Fibroblast of skin of left biceps (primary cell): ENCODE measurements around the gene CCND2.
A peak's percentile ranks its signal among the peaks of the same experiment; 100 is the strongest.
"Not testable (repeated sequence)": the region's sequence is repeated elsewhere in the genome, so short reads cannot be mapped to it uniquely, and the experiment has no call there.

Experiments
- DNase-seq, 2 experiments: peaks; one replicate each; pipeline ENCODE4 v3.0.0-alpha.2; 2013; ENCODE audit warnings: low read depth in 2 of 2

The CCND2 gene

DNA sequence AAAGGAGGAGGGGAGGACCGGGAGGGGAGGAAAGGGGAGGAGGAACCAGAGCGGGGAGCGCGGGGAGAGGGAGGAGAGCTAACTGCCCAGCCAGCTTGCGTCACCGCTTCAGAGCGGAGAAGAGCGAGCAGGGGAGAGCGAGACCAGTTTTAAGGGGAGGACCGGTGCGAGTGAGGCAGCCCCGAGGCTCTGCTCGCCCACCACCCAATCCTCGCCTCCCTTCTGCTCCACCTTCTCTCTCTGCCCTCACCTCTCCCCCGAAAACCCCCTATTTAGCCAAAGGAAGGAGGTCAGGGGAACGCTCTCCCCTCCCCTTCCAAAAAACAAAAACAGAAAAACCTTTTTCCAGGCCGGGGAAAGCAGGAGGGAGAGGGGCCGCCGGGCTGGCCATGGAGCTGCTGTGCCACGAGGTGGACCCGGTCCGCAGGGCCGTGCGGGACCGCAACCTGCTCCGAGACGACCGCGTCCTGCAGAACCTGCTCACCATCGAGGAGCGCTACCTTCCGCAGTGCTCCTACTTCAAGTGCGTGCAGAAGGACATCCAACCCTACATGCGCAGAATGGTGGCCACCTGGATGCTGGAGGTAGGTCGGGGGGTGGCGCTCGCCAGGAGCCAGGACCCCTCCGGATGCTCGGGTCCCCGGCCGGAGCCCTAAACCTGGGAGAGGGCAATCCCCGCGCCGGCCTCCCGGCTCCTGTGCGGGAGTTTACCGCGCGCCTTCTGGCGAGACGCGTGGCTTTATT is at the start of gene CCND2:
Gene CCND2 (plus strand): TSS at position 111 of the 744 bp plus-strand sequence. CDS start 279 bp downstream, at position 390.
- DNase-seq: peak; percentile 57 to 60

DNA sequence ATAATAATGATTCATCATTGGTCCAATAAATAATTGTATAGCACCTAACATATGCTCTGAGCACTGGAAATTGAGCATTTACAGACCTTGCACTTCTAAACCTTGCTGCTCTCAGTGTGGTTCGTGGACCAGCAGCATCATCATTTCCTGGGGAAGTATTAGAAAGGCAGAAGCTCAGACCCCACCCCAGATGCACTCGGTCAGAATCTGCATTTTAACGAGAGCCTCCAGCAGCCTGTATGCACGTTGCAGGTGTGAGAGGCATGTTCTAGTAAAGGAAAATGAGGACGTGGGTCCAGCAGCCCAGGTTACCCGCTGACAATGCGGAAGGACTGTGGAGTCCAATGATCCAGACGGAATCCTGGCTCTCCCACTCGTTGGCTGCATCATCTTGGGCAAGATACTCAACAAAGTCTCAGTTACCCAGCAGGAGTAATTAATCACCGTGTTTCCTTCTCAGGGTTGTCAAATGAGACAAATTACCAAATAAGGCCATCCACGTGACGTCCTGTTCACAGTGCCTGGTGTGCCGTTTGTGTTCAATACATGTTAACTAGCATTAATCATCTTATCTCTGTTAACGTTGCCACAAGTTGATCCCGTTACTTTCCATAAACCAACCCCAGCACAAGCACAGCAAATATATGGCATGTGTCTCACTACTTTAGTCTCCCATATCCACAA is 49.2 kb upstream of the CCND2 start:
- DNase-seq: no peak

DNA sequence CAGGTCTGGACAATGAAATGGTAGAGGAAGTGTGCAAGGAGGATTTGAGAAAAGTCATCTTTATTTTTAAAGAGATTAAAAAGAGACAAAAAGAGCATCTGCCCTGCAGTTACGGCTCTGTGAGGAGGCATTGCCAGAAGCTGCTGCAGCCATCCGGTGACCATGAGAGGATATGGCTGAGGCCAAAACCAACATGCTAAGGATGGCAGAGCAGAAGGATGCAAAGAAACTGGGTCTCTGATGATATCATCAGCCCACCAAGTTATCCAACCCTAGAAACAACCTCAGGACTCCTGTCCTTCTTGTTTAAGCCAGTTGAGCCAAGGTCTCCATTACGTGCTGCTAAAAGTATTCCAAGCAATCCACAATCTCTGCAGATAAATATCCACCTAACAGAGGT is 48.0 kb upstream of the CCND2 start:
- no peak for DNase-seq

DNA sequence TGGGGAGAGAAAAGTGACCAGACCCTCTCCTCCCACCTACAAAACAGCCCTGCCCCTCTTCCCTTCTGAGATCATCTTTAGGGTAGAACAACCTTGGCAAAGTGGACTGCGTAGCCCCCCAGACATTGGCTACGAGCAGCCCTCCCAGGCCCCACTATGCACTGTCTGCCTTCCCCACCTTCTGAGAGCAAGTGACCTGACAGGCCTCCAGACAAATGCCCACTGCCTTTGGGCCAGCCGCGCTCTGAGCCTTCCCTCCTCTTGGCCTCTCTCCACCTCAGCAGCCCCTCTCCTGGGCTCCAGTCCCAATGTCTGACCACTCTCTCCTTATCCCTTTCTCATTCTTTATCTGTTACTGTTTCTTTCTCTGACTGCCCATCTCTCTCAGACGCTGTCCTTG is 46.5 kb upstream of the CCND2 start:
- DNase-seq: no peak

DNA sequence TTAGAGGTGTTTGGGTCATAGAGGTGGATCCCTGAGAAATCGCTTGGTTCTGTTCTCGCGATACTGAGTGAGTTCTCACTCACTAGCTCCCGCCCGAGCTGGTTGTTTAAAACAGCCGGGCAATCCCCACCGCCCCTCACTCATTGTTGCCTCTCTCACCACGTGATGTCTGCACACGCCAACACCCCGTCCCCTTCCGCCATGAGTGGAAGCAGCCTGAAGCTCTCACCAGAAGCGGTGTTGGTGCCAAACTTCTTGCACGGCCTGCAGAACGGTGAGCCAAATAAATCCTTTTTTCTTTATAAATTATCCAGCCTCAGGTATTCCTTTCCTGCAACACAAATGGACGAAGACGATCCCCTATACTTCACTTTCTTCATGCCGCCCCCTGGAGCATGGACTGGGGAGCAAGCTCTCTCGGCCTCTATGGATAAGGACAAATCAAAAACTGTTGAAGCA is 45.4 kb upstream of the CCND2 start:
- no peak for DNase-seq

DNA sequence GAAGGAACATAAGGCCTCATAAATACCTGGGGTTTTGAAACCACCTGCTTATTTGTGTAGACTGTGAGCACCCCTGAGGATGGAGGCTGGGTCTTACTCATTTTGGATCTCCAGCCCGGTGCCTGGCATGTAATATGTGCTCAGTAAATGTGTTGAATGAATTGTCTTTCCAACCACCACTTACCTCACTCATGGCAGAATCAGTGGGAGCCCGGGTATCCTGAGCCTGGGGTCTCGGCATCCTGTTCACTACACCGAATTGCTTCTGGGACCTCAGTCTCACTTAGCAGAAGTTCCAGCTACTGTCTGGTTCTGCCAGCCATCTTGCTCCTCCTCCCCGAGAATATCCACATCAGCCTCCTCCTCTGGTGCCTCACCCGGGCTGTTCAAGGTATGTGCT is 43.0 kb upstream of the CCND2 start:
- no peak for DNase-seq

DNA sequence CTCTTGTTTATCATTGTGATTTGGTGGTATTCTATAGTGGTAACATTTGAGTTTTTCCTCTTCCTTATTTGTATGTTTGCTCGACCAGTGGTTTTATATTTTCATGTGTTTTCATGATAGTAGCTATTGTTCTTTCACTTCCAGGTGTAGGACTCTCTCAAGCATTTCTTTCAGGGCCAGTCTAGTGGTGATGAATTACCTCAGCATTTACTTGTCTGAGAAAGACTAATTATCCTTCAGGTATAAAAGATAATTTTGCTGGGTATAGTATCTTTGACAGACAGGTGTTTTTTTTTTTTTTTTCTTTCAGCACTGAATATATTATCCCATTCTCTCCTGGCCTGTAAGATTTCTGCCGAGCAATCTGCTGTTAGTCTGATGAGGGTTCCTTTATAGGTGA is 35.0 kb upstream of the CCND2 start:
- no peak for DNase-seq

DNA sequence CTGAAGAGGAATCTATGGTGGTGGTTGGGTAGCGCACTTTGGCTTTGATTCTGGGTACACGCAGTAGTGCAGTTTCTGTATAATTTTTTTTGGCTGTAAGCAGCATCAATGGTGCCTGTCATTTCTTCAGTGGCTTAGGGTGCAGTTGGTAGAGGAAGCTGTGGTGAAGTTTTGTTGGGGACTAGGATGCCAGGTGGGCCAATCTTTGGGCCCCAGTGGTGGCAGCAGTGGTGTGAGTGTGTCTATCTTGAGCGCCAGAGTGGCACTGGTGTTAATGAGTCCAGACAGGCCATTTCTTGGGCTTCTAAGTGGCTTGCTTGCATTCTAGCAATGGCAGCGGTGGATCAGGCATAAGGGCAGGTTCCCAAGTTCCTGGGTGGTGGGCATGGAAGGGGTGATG is 33.8 kb upstream of the CCND2 start:
- no peak for DNase-seq

DNA sequence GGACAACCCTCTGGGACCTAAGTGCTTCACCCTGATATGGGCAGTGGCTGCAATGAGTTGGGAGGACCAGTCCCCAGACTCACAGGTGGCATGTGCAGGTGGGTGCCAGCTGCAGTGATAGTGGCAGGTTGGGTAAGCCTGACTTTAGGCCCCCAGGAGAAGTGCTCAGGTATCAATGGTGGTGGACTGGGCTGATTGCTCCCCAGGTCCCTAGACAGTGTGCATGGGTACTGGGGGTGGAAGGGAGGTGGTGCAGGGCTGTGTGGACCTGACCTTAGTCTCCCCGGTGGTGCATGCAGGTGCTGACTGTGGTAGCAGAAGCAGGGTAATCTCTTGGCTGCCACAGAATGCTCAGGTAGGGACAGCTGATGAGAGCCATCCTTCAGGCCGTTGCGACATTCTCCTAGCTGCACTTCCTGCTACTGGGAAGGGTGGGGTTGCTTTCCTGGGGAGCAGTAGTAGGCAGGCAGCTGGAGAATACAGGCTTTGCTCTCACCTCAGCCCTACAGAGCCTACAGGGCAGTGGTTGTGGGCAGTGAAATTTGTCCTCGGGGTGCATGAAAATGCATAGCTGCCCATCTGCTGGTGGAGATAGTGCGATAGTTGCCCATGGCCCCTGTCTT is 33.3 kb upstream of the CCND2 start:
- no peak for DNase-seq

DNA sequence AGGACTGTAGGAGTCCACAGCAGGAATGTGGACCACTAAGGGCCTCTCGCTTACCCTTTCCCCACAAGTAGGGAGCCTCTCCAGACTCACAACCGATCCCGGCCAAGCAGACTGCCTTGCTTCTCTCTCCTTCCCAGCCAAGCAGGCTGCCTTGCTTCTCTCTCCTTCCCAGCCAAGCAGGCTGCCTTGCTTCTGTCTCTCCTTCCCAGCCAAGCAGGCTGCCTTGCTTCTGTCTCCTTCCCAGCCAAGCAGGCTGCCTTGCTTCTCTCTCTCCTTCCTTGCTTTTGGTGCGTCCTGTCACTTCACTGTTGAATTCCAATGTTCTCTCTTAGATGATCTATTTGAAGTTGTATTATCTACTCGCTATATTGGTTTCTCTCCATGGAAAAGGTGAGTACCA is 32.6 kb upstream of the CCND2 start:
- no peak for DNase-seq

DNA sequence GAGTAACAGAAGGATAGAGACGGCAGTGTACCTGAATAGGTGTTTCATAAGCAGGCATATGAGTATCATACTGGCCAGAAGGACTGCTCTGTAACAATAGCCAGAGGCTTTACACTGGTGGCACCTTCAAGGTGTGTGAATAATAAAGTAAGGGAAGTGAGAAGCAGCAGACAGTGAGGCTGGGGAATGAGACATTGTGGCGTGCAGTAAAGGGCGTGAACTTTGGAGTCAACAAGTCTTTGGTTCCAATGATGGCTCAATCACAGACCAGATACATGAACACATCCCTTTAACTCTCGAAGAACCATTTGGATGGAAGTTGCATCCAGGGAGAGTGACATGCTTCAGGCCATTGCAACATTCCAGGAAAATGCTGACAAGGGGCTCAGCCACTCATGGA is 32.0 kb upstream of the CCND2 start:
- DNase-seq: no peak

DNA sequence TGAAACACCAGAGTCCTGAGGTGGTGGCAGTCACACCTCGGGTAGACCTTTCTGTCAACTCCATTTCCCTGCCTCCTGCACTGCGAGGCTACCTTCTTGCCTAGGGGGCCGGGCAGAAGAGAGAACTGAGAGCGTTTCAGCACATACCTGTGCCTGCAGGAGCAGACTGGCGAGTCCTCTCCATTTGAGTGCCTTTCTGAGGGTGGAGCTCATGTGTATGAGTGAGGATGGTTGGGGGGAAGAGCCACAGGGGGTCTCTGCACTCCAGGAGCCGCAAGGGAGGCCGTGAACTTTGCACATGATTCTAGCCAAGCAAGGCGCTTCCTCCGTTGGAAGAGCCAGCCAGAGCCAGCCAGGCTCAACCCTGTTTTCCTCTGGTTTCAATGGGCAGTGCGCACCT is 31.0 kb upstream of the CCND2 start:
- no peak for DNase-seq

DNA sequence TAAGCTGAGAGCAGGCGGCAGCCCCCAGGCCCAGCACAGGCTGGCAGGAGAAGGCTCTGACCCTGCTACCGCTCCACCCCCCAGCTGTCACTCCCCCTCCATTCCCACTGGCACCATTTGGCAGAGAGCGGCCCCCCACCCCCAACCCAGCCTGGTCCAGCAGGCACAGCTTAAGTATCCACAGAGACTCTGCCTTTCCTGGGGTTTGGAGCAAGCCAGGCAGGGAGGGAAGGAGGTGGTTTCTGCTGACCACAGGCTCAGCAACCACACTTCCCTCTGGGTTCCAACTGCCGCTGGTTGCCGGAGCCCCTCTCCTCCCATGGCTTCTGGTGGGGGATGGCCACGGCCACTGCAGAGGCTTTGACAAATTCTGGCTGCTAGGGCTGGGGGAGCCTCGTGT is 30.5 kb upstream of the CCND2 start:
- no peak for DNase-seq

DNA sequence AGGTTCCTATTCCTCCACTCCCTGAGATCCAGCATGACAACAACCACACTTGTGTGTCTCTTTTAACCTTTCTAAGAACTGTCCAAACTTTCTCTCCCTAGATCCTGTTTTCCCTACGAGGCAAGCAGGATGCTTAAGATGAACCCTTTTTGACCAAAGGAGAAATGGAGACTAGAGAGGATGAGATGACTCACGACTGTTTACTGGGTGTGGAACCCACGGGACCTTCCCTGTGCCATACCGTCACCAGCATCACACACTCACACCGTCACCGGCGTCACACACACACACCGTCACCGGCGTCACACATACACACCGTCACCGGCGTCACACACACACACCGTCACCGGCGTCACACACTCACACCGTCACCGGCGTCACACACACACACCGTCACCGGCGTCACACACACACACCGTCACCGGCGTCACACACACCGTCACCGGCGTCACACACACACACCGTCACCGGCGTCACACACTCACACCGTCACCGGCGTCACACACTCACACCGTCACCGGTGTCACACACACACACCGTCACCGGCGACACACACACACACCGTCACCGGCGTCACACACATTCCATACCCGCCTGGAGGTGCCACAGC is 30.0 kb upstream of the CCND2 start:
- not testable (repeated sequence) for DNase-seq

DNA sequence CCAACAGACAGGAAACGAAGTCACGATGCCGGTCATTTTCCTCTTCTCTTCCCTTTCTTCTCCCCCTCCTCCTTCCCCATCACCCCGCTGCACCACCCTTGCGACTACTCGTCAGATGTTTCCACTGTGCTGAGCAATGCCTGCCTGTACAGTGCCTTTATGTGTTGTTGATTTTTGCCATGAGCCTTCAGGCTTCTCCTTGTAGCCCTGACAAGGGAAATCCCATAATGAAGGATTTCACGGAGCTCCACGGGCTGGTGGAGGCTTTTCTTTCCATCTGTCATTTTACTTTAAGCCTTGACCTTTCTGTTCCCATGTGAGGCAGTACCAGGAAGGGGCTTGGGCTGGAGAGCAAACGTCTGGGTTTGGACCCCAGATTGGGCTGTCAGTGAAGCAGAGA is 28.7 kb upstream of the CCND2 start:
- DNase-seq: no peak

DNA sequence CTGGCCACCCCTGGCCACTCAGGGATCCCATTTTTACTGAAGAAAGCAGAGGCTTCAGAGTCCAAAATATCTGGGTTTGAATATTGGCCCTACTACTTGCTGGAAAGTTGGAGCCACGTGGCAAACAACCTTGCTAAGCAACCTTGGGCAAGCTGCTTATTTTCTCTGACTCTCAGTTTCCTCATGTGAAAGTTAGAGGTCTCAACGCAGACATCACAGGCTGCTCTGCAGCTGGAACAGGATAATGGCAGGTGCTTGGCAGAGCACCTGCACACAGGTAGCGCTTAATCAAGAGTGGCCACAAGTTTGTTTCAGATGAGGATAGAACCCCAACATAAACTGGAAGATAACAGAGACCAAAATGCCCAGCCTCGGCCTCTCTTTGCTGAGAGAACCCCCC is 28.1 kb upstream of the CCND2 start:
- DNase-seq: no peak

DNA sequence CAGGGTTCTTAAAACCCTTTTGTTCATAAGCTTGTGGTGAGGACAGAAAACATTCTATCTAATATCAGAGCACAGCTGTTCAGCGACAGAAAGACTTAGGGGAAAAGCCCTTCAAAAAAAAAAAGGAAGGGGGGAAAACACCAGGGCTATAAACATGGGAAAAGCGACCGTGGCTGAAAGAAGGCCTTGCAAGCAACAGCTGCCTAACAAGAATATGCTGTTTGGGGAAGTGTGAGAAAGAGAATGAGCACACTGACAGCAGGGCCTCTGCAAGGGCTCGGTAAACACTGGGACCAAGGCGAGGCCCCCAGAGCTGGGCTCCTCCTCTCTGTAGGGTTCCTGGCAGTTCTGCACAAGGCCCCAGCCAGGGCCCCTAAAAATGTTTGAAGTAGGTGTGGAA is 27.4 kb upstream of the CCND2 start:
- DNase-seq: no peak

DNA sequence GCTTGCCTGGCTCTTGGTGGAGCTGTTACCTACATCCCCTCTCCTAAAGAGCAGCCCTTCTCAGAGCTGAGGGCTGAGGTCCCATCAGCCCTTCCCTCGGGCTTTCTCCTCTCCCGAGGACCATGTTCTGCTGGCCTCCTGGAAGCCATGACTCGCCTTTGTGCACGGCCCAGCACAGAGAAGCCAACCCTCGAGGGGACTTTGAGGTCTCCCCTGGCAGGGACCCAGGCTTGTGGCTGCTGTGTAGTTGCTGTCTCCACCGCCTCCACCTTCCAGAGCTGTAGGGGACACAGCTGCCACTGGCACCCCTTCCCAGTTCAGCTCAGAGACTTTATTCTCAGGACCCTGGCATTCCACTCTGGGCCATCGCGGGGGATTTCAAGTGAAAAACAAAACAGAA is 22.9 kb upstream of the CCND2 start:
- no peak for DNase-seq

DNA sequence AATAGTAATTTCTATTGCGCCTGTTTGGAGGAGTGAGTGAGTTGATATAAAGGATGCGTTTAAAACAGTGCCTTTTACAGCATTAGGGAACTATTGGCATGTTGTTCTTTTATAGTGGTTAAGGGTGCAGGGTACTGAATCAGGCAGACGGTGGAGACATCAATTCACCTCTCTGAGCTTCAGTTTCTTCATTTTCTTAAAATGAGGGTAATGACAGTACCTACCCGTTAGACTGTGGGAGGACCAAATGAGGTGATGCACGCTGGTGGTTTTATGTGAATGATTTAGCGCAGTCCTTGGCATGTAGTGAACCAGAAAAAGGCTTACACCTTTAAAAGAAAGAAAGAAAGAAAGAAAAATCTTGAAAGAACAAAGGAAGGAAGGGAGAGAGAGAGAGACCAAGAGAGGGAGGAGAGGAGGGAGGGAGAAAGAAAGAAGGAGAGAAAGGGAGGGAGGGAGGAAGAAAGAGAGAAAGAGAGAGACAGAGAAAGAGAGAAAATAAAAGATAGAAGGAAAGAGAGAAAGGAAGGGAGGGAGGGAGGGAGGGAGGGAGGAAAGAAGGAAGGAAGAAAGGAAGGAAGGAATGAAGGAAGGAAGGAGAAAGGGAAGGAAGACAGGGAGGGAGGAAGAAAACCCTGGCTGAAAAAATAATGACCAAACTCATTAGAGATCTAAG is 22.2 kb upstream of the CCND2 start:
- DNase-seq: no peak

DNA sequence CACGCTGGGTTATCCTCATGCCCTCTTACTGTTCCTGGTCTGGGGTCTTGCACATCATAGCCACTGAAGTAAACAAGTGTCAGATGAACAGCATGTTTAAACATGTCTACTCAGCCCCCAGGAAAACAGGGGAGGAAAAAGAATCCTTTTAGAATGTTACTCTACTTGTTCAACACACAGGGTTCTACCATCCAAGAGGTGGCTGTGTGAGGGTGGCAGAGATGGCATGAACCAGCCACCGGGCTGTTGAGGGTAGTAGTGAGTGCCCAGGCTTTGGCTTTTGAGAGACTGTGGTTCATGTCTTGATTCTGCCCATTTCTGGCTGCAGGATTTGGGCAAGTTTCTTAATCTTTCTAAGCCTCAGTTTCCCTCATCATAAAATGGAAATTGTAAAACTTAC is 21.6 kb upstream of the CCND2 start:
- DNase-seq: no peak

DNA sequence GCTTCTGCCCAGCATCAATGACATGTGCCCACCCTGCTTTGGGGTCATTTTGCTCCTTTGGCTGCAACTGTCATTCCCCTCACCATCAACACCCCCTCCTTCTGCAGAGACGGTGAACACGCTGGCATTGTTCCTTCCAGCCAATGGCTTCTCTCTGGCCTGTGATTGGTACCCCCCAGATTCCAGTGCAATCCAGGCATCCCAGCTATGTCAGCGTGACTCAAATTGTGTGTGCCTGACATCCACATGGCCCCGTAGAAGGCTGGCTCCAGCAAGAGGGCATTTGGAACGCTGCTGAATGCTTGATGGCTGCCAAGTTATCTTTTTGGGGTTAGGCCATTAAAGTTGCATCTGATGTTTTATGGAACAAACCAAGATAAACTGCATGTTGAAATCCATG is 21.0 kb upstream of the CCND2 start:
- DNase-seq: no peak
